ENCODE measurements around the gene KAT5. TPM values are rescaled to one million over a fixed set of nuclear protein-coding genes. Genes with fewer than 3 reads are reported as not detected.

The KAT5 gene
- total and polyA plus RNA-seq, 2 of the 13 experiments (the other 11 are each of a cell fraction or from before 2014, with no cell fraction given) = 35.2 to 48.3 TPM

GRCh38 chr11:65764434-65764833 lies 52.4 kb downstream of the KAT5 start:
- no peak for TF ChIP-seq SOX13 (IDR thresholded peaks at IDR 0.05)
- peak in 1 of 2 experiments; percentile 30; a peak in 1 of 4 replicates for TF ChIP-seq SOX13 (CRISPR knock-in tag; conservative IDR thresholded peaks at IDR 0.05 in 1 of 2, IDR thresholded peaks at IDR 0.05 in 1 of 2)
- TF ChIP-seq ZNF841 (CRISPR knock-in tag; IDR thresholded peaks at IDR 0.05; ENCODE audit: borderline replicate concordance) = no peak
- TF ChIP-seq ZFP36L2 (CRISPR knock-in tag; IDR thresholded peaks at IDR 0.05) = no peak
- TF ChIP-seq, protein P1, sequence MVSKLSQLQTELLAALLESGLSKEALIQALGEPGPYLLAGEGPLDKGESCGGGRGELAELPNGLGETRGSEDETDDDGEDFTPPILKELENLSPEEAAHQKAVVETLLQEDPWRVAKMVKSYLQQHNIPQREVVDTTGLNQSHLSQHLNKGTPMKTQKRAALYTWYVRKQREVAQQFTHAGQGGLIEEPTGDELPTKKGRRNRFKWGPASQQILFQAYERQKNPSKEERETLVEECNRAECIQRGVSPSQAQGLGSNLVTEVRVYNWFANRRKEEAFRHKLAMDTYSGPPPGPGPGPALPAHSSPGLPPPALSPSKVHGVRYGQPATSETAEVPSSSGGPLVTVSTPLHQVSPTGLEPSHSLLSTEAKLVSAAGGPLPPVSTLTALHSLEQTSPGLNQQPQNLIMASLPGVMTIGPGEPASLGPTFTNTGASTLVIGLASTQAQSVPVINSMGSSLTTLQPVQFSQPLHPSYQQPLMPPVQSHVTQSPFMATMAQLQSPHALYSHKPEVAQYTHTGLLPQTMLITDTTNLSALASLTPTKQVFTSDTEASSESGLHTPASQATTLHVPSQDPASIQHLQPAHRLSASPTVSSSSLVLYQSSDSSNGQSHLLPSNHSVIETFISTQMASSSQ (IDR thresholded peaks at IDR 0.05; ENCODE audit: low read depth) = peak; percentile 74
- TF ChIP-seq, protein P1 (CRISPR knock-in tag; IDR thresholded peaks at IDR 0.05; ENCODE audit: borderline replicate concordance) = peak; percentile 41; the same call in 1 of the 2 replicates
- TF ChIP-seq YEATS2 (CRISPR knock-in tag; IDR thresholded peaks at IDR 0.05; ENCODE audit: borderline replicate concordance) = no peak
- no peaks in the 10 kb centered on the region for H4K20me1 ChIP-seq (ENCODE audit: insufficient read depth, low read length)
- no peaks in the 10 kb centered on the region for H3K79me2 ChIP-seq (ENCODE audit: insufficient read depth, low read length)
- no peaks in the 10 kb centered on the region for H3K36me3 ChIP-seq (replicated peaks in 1 of 2; ENCODE audit: control insufficient read depth in 1 of 2, insufficient read depth in 2 of 2, low read length in 2 of 2)
- H3K4me2 ChIP-seq (ENCODE audit: low read depth, low read length) = peak overlapping the region; percentile 41; the same call in 1 of the 2 replicates
- no TSS peak for BruUV-seq (replicated peaks)
- POLR2A ChIA-PET = interaction anchor here (1.2 to 1.5 kb wide), 2 partner anchors 20 to 52 kb away, joined by 5 to 8 read pairs; partner anchors contain the start of gene KAT5
- ATAC-seq (peak; percentile 65; the same call in 2 of the 3 replicates), DNase-seq (ENCODE audit: low spot score) (peak; percentile 48), FAIRE-seq (no peak)
- CTCF ChIA-PET (ENCODE audit: low intra/inter-chr PET ratio, low total read pairs) = no interaction called here
- peaks cover 24% of the 10 kb centered on the region for H3K4me1 ChIP-seq (ENCODE audit: insufficient read depth, low read length)
- no peak overlapping the region for H3K4me3 ChIP-seq (replicated peaks in 1 of 3; ENCODE audit: insufficient read depth in 1 of 3, low read depth in 2 of 3, low read length in 3 of 3)
- H3K27ac ChIP-seq (ENCODE audit: extremely low read length, insufficient read depth, low read length) = no peak overlapping the region
- no peaks in the 10 kb centered on the region for H3K9me3 ChIP-seq (ENCODE audit: low read length)
- peaks cover 0 to 4% of the 10 kb centered on the region in 2 experiments; a peak in 1 of 5 replicates for H3K27me3 ChIP-seq (ENCODE audit: control insufficient read depth in 1 of 2, insufficient read depth in 2 of 2, low read length in 2 of 2)
- H2AFZ ChIP-seq (ENCODE audit: low read length) = no peak overlapping the region
- H3K9ac ChIP-seq (ENCODE audit: insufficient read depth, low read depth, low read length) = no peak overlapping the region
- 0% methylated on average over 5 of the region's 5 CpGs for WGBS (ENCODE audit: low lambda C conversion rate)
- intact Hi-C loops (cut with micrococcal nuclease; ENCODE audit: unreplicated experiment) (no loop called here), in situ Hi-C loops (cut with HindIII; ENCODE audit: extremely low pct_ligation_motif_present, low pct_unique_long_range_greater_than_20kb) (no loop called here)
